Thyroid gland (tissue), 4 donors: Measurements from ENCODE around the gene FNTB.

Experiments used
- CTCF ChIP-seq, 6 experiments: fragments of 200-600 bp in 3 of 6; fragments of 450-650 bp in 3 of 6; sonication (generic) in 3 of 6; IDR thresholded peaks; one replicate each; pipeline ENCODE4 v1.5.1; 2016 to 2019; ENCODE audit warnings: antibody characterized with exemption in 6 of 6, mild to moderate bottlenecking in 2 of 6, inconsistent platforms in 1 of 6, moderate library complexity in 1 of 6
- POLR2A ChIP-seq, 2 donors: fragments of 450-650 bp; IDR thresholded peaks; one replicate each; pipeline ENCODE4 v1.6.1; 2017; ENCODE audit warnings: antibody characterized with exemption in 2 of 2, mild to moderate bottlenecking in 2 of 2, moderate library complexity in 1 of 2

GRCh38 chr14:65104791-65105190 lies 118.1 kb downstream of the FNTB start:
- TF ChIP-seq POLR2A (IDR thresholded peaks at IDR 0.05) (no peak), CTCF (IDR thresholded peaks at IDR 0.05) (no peak)
